ENCODE measurements around the gene C16orf87.
A peak's percentile ranks its signal among the peaks of the same experiment; 100 is the strongest.
"Not testable (repeated sequence)": the region's sequence is repeated elsewhere in the genome, so short reads cannot be mapped to it uniquely, and the experiment has no call there.

C16orf87 gene

GRCh38 chr16:46801428-46802049, 29.4 kb downstream of the C16orf87 start:
- no peak overlapping the region for H3K27ac Mint-ChIP-seq
- peaks cover 10 to 16% of the 10 kb centered on the region in 2 donors for H3K4me1 Mint-ChIP-seq
- peaks cover 22 to 26% of the 10 kb centered on the region in 2 donors for H3K36me3 Mint-ChIP-seq
- H3K9me3 Mint-ChIP-seq: peaks cover 3 to 4% of the 10 kb centered on the region in 2 donors
- H3K27me3 Mint-ChIP-seq: no peaks in the 10 kb centered on the region
- no peak for ATAC-seq (replicated peaks)
- H3K4me3 Mint-ChIP-seq: no peak overlapping the region
- no peak for DNase-seq

GRCh38 chr16:46800494-46800893, 30.5 kb downstream of the C16orf87 start:
- Mint-ChIP-seq H3K27ac (no peak overlapping the region), H3K4me1 (peaks cover 10 to 16% of the 10 kb centered on the region in 2 donors), H3K27me3 (no peaks in the 10 kb centered on the region), H3K4me3 (no peak overlapping the region), H3K36me3 (peaks cover 30 to 31% of the 10 kb centered on the region in 2 donors), H3K9me3 (peaks cover 4 to 5% of the 10 kb centered on the region in 2 donors)
- no peak for ATAC-seq (replicated peaks)
- no peak for DNase-seq

GRCh38 chr16:46797501-46797900, 33.5 kb downstream of the C16orf87 start:
- H3K9me3 Mint-ChIP-seq: peaks cover 17 to 18% of the 10 kb centered on the region in 2 donors

GRCh38 chr16:46796764-46797269, 34.2 kb downstream of the C16orf87 start:
- Mint-ChIP-seq H3K36me3 (peaks cover 30 to 40% of the 10 kb centered on the region in 2 donors), H3K27me3 (no peaks in the 10 kb centered on the region), H3K9me3 (peaks cover 18% of the 10 kb centered on the region in 2 donors), H3K4me1 (peaks cover 7 to 14% of the 10 kb centered on the region in 2 donors), H3K4me3 (no peak overlapping the region), H3K27ac (no peak overlapping the region)
- DNase-seq (no peak), ATAC-seq (replicated peaks) (no peak)

More at GRCh38 chr16:46797501-46797900, 33.5 kb downstream of the C16orf87 start:
- Mint-ChIP-seq H3K27ac (peak overlapping the region; percentile 25), H3K36me3 (peaks cover 30 to 38% of the 10 kb centered on the region in 2 donors), H3K27me3 (no peaks in the 10 kb centered on the region), H3K4me3 (no peak overlapping the region), H3K4me1 (peaks cover 4 to 7% of the 10 kb centered on the region in 2 donors)
- no peak for ATAC-seq (replicated peaks)
- no peak for DNase-seq

GRCh38 chr16:46793841-46794240, 37.1 kb downstream of the C16orf87 start:
- Mint-ChIP-seq H3K27ac (no peak overlapping the region), H3K27me3 (no peaks in the 10 kb centered on the region), H3K4me3 (no peak overlapping the region), H3K4me1 (peaks cover 27 to 37% of the 10 kb centered on the region in 2 donors), H3K9me3 (peaks cover 18 to 19% of the 10 kb centered on the region in 2 donors), H3K36me3 (peaks cover 31 to 43% of the 10 kb centered on the region in 2 donors)
- ATAC-seq (replicated peaks) (no peak), DNase-seq (no peak)

- Mint-ChIP-seq H3K4me1 (peaks cover 37 to 64% of the 10 kb centered on the region in 2 donors), H3K27ac (peak overlapping the region; percentile 93), H3K36me3 (peaks cover 31 to 45% of the 10 kb centered on the region in 2 donors), H3K9me3 (peaks cover 22 to 23% of the 10 kb centered on the region in 2 donors), H3K27me3 (no peaks in the 10 kb centered on the region), H3K4me3 (peak overlapping the region; percentile 86)
- DNase-seq (no peak), ATAC-seq (replicated peaks) (no peak)
Observed at GRCh38 chr16:46790599-46791270, 40.2 kb downstream of the C16orf87 start.

GRCh38 chr16:46789499-46790414, 41.2 kb downstream of the C16orf87 start:
- no peaks in the 10 kb centered on the region for H3K27me3 Mint-ChIP-seq
- DNase-seq: peak; percentile 80
- peaks cover 24 to 36% of the 10 kb centered on the region in 2 donors for H3K36me3 Mint-ChIP-seq
- H3K9me3 Mint-ChIP-seq: peaks cover 18 to 19% of the 10 kb centered on the region in 2 donors
- peaks cover 42 to 70% of the 10 kb centered on the region in 2 donors for H3K4me1 Mint-ChIP-seq
- peak overlapping the region; percentile 93 for H3K27ac Mint-ChIP-seq
- H3K4me3 Mint-ChIP-seq: peak overlapping the region; percentile 86
- ATAC-seq (replicated peaks): peak; percentile 80 to 85

- peaks cover 43 to 76% of the 10 kb centered on the region in 2 donors for H3K4me1 Mint-ChIP-seq
- peak overlapping the region; percentile 89 for H3K27ac Mint-ChIP-seq
- H3K9me3 Mint-ChIP-seq: peaks cover 13 to 14% of the 10 kb centered on the region in 2 donors
- H3K27me3 Mint-ChIP-seq: no peaks in the 10 kb centered on the region
- peak overlapping the region in 1 of 2 donors; percentile 86 for H3K4me3 Mint-ChIP-seq
- ATAC-seq (replicated peaks) (no peak), DNase-seq (no peak)
- H3K36me3 Mint-ChIP-seq: peaks cover 18 to 31% of the 10 kb centered on the region in 2 donors
Observed at GRCh38 chr16:46788891-46789474, 42.0 kb downstream of the C16orf87 start.

- Mint-ChIP-seq H3K27ac (no peak overlapping the region), H3K36me3 (peaks cover 18 to 25% of the 10 kb centered on the region in 2 donors), H3K4me3 (peak overlapping the region in 1 of 2 donors; percentile 8), H3K27me3 (no peaks in the 10 kb centered on the region), H3K4me1 (peaks cover 48 to 83% of the 10 kb centered on the region in 2 donors), H3K9me3 (peaks cover 9 to 11% of the 10 kb centered on the region in 2 donors)
- peak; percentile 62 to 67 for ATAC-seq (replicated peaks)
- no peak for DNase-seq
Observed at GRCh38 chr16:46787909-46788308, 43.1 kb downstream of the C16orf87 start.

GRCh38 chr16:46785076-46785845, 45.7 kb downstream of the C16orf87 start:
- ATAC-seq (replicated peaks) (no peak), DNase-seq (no peak)
- H3K4me1 Mint-ChIP-seq: peaks cover 35 to 59% of the 10 kb centered on the region in 2 donors
- H3K4me3 Mint-ChIP-seq: peak overlapping the region in 1 of 2 donors; percentile 59
- H3K27me3 Mint-ChIP-seq: no peaks in the 10 kb centered on the region
- peaks cover 9 to 10% of the 10 kb centered on the region in 2 donors for H3K9me3 Mint-ChIP-seq
- H3K27ac Mint-ChIP-seq: no peak overlapping the region
- H3K36me3 Mint-ChIP-seq: peaks cover 16 to 17% of the 10 kb centered on the region in 2 donors

GRCh38 chr16:46784569-46784968, 46.4 kb downstream of the C16orf87 start:
- H3K4me1 Mint-ChIP-seq: peaks cover 30 to 57% of the 10 kb centered on the region in 2 donors
- H3K27me3 Mint-ChIP-seq; DNase-seq; H3K27ac Mint-ChIP-seq; ATAC-seq (replicated peaks); H3K9me3 Mint-ChIP-seq; H3K4me3 Mint-ChIP-seq: not testable (repeated sequence)
- H3K36me3 Mint-ChIP-seq: peaks cover 14 to 16% of the 10 kb centered on the region in 2 donors

- H3K9me3 Mint-ChIP-seq: peaks cover 9 to 10% of the 10 kb centered on the region in 2 donors
- peaks cover 23 to 51% of the 10 kb centered on the region in 2 donors for H3K4me1 Mint-ChIP-seq
- no peak overlapping the region for H3K4me3 Mint-ChIP-seq
- H3K27ac Mint-ChIP-seq: no peak overlapping the region
- ATAC-seq (replicated peaks): peak; percentile 28 to 36
- H3K36me3 Mint-ChIP-seq: peaks cover 12 to 13% of the 10 kb centered on the region in 2 donors
- H3K27me3 Mint-ChIP-seq: no peaks in the 10 kb centered on the region
- DNase-seq: no peak
Observed at GRCh38 chr16:46783800-46784199, 47.2 kb downstream of the C16orf87 start.

- peaks cover 22 to 41% of the 10 kb centered on the region in 2 donors for H3K4me1 Mint-ChIP-seq
- H3K4me3 Mint-ChIP-seq: no peak overlapping the region
- ATAC-seq (replicated peaks) (no peak), DNase-seq (no peak)
- H3K9me3 Mint-ChIP-seq: peaks cover 8 to 9% of the 10 kb centered on the region in 2 donors
- H3K36me3 Mint-ChIP-seq: peaks cover 12 to 13% of the 10 kb centered on the region in 2 donors
- H3K27ac Mint-ChIP-seq: no peak overlapping the region
- no peaks in the 10 kb centered on the region for H3K27me3 Mint-ChIP-seq
Observed at GRCh38 chr16:46782320-46782719, 48.7 kb downstream of the C16orf87 start.
